ENCODE data around the gene SLC25A51. TPM values are rescaled to one million over a fixed set of nuclear protein-coding genes. Genes with fewer than 3 reads are reported as not detected.

The SLC25A51 gene
- total RNA-seq, 1 donor from 2014 or later = 39.6 TPM

DNA sequence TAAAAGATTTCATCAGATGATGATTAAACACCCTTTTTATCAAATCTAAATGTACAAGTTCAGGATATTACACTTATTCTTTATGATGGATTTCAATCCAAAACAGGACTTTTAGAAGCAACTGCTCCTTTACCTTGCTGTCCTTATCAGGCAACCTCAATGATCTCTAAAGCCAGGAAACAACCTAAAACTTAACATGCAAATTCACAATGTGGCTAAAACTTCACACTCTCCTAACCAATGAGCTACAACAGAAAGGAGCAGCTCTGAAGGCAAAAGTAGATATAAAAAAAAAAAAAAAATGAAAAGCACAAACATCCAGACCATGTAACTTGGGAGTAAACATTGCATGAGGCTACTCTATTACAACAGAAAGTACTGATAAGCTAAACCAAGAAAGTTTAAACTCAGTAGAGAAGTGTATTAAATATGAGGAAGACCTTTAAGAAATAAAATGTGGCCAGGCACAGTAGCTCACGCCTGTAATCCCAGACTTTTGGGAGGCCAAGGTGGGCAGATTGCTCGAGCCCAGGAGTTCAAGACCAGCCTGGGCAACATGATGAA, 22.9 kb downstream of the SLC25A51 start:
- Mint-ChIP-seq H3K9me3 (ENCODE audit: unreplicated experiment) (peaks cover 4% of the 10 kb centered on the region), H3K4me3 (ENCODE audit: unreplicated experiment) (no peak overlapping the region), H3K27me3 (ENCODE audit: low read depth, unreplicated experiment) (no peaks in the 10 kb centered on the region), H3K4me1 (ENCODE audit: low read depth, unreplicated experiment) (no peaks in the 10 kb centered on the region), H3K27ac (ENCODE audit: unreplicated experiment) (no peak overlapping the region), H3K36me3 (ENCODE audit: low read depth, unreplicated experiment) (peaks cover 28% of the 10 kb centered on the region)
- TF ChIP-seq EZH2 (IDR thresholded peaks at IDR 0.05; ENCODE audit: insufficient read depth, low read length) = no peak
- TF ChIP-seq, protein P1, sequence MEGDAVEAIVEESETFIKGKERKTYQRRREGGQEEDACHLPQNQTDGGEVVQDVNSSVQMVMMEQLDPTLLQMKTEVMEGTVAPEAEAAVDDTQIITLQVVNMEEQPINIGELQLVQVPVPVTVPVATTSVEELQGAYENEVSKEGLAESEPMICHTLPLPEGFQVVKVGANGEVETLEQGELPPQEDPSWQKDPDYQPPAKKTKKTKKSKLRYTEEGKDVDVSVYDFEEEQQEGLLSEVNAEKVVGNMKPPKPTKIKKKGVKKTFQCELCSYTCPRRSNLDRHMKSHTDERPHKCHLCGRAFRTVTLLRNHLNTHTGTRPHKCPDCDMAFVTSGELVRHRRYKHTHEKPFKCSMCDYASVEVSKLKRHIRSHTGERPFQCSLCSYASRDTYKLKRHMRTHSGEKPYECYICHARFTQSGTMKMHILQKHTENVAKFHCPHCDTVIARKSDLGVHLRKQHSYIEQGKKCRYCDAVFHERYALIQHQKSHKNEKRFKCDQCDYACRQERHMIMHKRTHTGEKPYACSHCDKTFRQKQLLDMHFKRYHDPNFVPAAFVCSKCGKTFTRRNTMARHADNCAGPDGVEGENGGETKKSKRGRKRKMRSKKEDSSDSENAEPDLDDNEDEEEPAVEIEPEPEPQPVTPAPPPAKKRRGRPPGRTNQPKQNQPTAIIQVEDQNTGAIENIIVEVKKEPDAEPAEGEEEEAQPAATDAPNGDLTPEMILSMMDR (IDR thresholded peaks at IDR 0.05; ENCODE audit: insufficient read depth, low read depth, low read length) = no peak
- Histone ChIP-seq H3K4me2 (ENCODE audit: low read length) (no peak overlapping the region), H3K4me3 (ENCODE audit: insufficient read depth, low read depth, low read length) (no peak overlapping the region), H3K27me3 (ENCODE audit: insufficient read depth, low read length) (no peaks in the 10 kb centered on the region), H3K79me2 (ENCODE audit: insufficient read depth, low read length) (peaks cover 2% of the 10 kb centered on the region), H2AFZ (ENCODE audit: low read depth, low read length) (no peak overlapping the region), H3K27ac (ENCODE audit: low read depth, low read length) (no peak overlapping the region), H3K36me3 (ENCODE audit: insufficient read depth, low read length) (no peaks in the 10 kb centered on the region), H3K9ac (ENCODE audit: low read length) (no peak overlapping the region), H3K4me1 (ENCODE audit: insufficient read depth, low read length) (no peaks in the 10 kb centered on the region), H4K20me1 (ENCODE audit: insufficient read depth, low read length) (peaks cover 5% of the 10 kb centered on the region), H3K9me3 (ENCODE audit: insufficient read depth, low read depth, low read length) (peaks cover 4% of the 10 kb centered on the region)
- FAIRE-seq (no peak), DNase-seq (ENCODE audit: low read depth) (no peak)

DNA sequence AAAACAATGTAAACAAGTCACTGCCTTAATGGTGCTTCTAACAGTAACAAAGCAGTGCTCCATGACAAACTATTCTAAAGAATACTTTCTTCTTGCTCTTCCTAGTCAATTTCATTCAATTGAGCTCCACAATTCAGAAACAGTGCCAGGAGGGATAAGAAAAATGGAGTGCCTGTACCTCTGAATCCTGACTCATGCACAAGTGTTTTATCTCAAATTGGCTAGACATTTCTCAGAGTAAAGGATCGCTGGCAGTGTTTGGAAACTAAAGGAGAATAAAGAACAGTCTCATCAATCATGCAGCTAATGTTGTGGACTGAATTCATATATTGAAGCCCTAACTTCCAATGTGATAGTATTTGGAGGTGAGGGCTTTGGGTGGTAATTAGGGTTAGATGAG, 27.6 kb downstream of the SLC25A51 start:
- DNase-seq (ENCODE audit: low read depth) (peak; percentile 73), FAIRE-seq (no peak)
- Mint-ChIP-seq H3K27ac (ENCODE audit: unreplicated experiment) (no peak overlapping the region), H3K9me3 (ENCODE audit: unreplicated experiment) (peaks cover 4% of the 10 kb centered on the region), H3K4me3 (ENCODE audit: unreplicated experiment) (no peak overlapping the region), H3K4me1 (ENCODE audit: low read depth, unreplicated experiment) (no peaks in the 10 kb centered on the region), H3K36me3 (ENCODE audit: low read depth, unreplicated experiment) (peaks cover 23% of the 10 kb centered on the region), H3K27me3 (ENCODE audit: low read depth, unreplicated experiment) (no peaks in the 10 kb centered on the region)
- Histone ChIP-seq H2AFZ (ENCODE audit: low read depth, low read length) (no peak overlapping the region), H3K36me3 (ENCODE audit: insufficient read depth, low read length) (no peaks in the 10 kb centered on the region), H3K9ac (ENCODE audit: low read length) (no peak overlapping the region), H3K79me2 (ENCODE audit: insufficient read depth, low read length) (no peaks in the 10 kb centered on the region), H3K4me3 (ENCODE audit: insufficient read depth, low read depth, low read length) (no peak overlapping the region), H3K9me3 (ENCODE audit: insufficient read depth, low read depth, low read length) (peaks cover 4% of the 10 kb centered on the region), H3K27ac (ENCODE audit: low read depth, low read length) (no peak overlapping the region), H4K20me1 (ENCODE audit: insufficient read depth, low read length) (no peaks in the 10 kb centered on the region), H3K4me2 (ENCODE audit: low read length) (no peak overlapping the region), H3K4me1 (ENCODE audit: insufficient read depth, low read length) (no peaks in the 10 kb centered on the region), H3K27me3 (ENCODE audit: insufficient read depth, low read length) (no peaks in the 10 kb centered on the region)
- no peak for TF ChIP-seq EZH2 (IDR thresholded peaks at IDR 0.05; ENCODE audit: insufficient read depth, low read length)

DNA sequence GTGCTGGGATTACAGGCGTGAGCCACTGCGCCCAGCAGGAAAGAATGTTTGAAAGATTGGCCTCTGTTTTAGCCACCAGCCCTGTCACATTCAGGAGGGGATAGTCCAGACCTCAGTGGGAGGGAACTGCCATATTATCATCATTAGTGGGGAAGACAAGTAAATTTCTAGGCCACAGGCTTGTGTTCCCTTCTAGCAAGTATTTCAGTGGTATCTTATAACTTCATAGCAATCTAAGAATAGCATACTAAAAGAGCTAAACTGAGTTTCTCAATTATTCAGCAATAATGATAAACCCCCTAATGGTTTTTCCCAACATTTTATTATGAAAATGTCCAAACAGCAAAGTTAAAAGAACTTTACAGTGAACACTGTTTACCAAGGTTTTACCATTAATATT, 30.0 kb downstream of the SLC25A51 start:
- Mint-ChIP-seq H3K27ac (ENCODE audit: unreplicated experiment) (no peak overlapping the region), H3K4me1 (ENCODE audit: low read depth, unreplicated experiment) (no peaks in the 10 kb centered on the region), H3K4me3 (ENCODE audit: unreplicated experiment) (no peak overlapping the region), H3K27me3 (ENCODE audit: low read depth, unreplicated experiment) (no peaks in the 10 kb centered on the region), H3K36me3 (ENCODE audit: low read depth, unreplicated experiment) (peaks cover 19% of the 10 kb centered on the region), H3K9me3 (ENCODE audit: unreplicated experiment) (peaks cover 4% of the 10 kb centered on the region)
- no peak for FAIRE-seq
- H3K4me1 ChIP-seq (ENCODE audit: insufficient read depth, low read length) = no peaks in the 10 kb centered on the region
- H3K9ac ChIP-seq (ENCODE audit: low read length) = no peak overlapping the region
- H3K4me2 ChIP-seq (ENCODE audit: low read length) = no peak overlapping the region
- H3K27ac ChIP-seq (ENCODE audit: low read depth, low read length) = no peak overlapping the region
- no peak overlapping the region for H3K4me3 ChIP-seq (ENCODE audit: insufficient read depth, low read depth, low read length)
- peaks cover 4% of the 10 kb centered on the region for H4K20me1 ChIP-seq (ENCODE audit: insufficient read depth, low read length)
- no peaks in the 10 kb centered on the region for H3K27me3 ChIP-seq (ENCODE audit: insufficient read depth, low read length)
- peaks cover 4% of the 10 kb centered on the region for H3K9me3 ChIP-seq (ENCODE audit: insufficient read depth, low read depth, low read length)
- no peaks in the 10 kb centered on the region for H3K36me3 ChIP-seq (ENCODE audit: insufficient read depth, low read length)
- no peak for DNase-seq (ENCODE audit: low read depth)
- TF ChIP-seq EZH2 (IDR thresholded peaks at IDR 0.05; ENCODE audit: insufficient read depth, low read length) = no peak
- TF ChIP-seq, protein P1 (IDR thresholded peaks at IDR 0.05; ENCODE audit: insufficient read depth, low read depth, low read length) = no peak
- H2AFZ ChIP-seq (ENCODE audit: low read depth, low read length) = no peak overlapping the region
- no peaks in the 10 kb centered on the region for H3K79me2 ChIP-seq (ENCODE audit: insufficient read depth, low read length)

All from astrocyte (in vitro differentiated cells and primary cell).